Liver (tissue), 2 donors: ENCODE measurements around the gene MED27.

ENCODE experiments used
- TF ChIP-seq, protein P1 (sequence below): fragments of 150-350 bp; IDR thresholded peaks from 2 replicates; pipeline ENCODE4 v1.5.1; 2017; ENCODE audit warnings: improper control_type of control experiment, low read depth, low read length; ENCODE audit not compliant: missing input control
- TF ChIP-seq, protein P2 (sequence below): IDR thresholded peaks from 2 replicates; pipeline ENCODE4 v1.6.1; 2016; ENCODE audit warnings: antibody characterized with exemption
- donor health status: healthy.

- TF ChIP-seq, protein P1, sequence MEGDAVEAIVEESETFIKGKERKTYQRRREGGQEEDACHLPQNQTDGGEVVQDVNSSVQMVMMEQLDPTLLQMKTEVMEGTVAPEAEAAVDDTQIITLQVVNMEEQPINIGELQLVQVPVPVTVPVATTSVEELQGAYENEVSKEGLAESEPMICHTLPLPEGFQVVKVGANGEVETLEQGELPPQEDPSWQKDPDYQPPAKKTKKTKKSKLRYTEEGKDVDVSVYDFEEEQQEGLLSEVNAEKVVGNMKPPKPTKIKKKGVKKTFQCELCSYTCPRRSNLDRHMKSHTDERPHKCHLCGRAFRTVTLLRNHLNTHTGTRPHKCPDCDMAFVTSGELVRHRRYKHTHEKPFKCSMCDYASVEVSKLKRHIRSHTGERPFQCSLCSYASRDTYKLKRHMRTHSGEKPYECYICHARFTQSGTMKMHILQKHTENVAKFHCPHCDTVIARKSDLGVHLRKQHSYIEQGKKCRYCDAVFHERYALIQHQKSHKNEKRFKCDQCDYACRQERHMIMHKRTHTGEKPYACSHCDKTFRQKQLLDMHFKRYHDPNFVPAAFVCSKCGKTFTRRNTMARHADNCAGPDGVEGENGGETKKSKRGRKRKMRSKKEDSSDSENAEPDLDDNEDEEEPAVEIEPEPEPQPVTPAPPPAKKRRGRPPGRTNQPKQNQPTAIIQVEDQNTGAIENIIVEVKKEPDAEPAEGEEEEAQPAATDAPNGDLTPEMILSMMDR = no peak
- TF ChIP-seq, protein P2, sequence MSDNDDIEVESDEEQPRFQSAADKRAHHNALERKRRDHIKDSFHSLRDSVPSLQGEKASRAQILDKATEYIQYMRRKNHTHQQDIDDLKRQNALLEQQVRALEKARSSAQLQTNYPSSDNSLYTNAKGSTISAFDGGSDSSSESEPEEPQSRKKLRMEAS = no peak
These were observed 241.8 kb downstream of the MED27 start for GRCh38 chr9:131837836-131838235.
